Middle frontal gyrus (tissue), 1 donor: ENCODE data around the gene COL27A1.

Source experiments
- DNase-seq: peaks from one replicate; pipeline ENCODE4 v3.0.0-alpha.2; 2015; ENCODE audit warnings: low spot score; ENCODE audit errors: extremely low spot score

Gene COL27A1

DNA sequence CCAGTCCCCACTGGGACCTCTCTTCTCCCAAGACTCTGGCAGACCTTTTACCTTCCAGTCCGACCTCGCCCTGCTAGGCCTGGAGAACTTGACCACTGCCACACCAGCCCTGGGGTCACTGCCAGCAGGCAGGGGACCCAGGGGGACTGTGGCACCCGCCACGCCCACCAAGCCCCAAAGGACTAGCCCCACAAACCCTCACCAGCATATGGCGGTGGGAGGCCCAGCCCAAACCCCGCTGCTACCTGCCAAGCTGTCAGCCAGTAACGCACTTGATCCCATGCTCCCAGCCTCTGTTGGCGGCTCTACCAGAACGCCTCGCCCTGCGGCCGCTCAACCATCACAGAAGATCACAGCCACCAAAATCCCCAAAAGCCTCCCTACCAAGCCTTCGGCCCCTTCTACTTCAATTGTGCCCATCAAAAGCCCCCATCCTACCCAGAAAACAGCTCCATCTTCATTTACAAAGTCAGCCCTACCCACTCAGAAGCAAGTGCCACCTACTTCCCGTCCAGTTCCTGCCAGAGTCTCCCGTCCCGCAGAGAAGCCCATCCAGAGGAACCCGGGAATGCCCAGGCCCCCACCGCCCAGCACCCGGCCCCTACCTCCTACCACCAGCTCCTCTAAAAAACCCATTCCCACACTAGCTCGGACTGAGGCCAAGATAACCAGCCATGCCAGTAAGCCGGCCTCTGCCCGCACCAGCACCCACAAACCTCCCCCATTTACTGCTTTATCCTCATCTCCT is 13.1 kb downstream of the COL27A1 start:
- DNase-seq = no peak

DNA sequence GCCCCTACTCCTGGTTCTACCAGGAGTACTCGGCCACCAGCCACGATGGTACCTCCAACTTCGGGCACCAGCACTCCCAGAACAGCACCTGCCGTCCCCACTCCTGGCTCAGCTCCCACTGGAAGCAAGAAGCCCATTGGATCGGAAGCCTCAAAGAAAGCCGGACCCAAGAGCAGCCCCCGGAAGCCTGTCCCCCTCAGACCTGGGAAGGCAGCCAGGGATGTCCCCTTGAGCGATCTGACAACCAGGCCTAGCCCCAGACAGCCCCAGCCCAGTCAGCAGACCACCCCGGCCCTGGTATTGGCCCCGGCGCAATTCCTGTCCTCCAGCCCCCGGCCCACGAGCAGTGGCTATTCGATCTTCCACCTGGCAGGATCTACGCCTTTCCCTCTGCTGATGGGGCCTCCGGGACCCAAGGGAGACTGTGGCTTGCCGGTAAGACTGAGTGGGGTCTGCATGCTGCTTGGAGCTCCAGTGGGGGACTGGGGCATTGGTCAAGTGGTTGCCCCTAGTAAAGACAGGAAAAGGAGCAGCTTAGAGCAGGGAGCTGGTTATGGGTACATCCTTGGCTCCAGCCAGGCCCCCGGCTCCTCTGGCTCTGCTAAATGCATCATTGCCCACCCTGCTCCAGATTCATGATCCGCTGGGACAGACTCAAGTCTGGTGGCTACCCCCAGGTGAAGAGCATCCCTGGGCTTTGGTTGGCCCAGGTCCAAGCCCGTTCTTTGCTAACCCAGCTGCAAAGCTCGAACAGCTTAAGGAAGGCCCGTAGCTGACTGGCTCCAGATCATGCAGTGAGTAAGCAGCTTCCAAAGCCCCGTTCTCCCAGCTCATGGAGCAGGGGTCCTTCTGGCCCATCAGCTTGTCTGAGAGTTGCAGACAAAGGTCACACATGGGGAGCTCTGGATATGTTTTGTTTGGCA is 14.0 kb downstream of the COL27A1 start:
- DNase-seq = no peak

DNA sequence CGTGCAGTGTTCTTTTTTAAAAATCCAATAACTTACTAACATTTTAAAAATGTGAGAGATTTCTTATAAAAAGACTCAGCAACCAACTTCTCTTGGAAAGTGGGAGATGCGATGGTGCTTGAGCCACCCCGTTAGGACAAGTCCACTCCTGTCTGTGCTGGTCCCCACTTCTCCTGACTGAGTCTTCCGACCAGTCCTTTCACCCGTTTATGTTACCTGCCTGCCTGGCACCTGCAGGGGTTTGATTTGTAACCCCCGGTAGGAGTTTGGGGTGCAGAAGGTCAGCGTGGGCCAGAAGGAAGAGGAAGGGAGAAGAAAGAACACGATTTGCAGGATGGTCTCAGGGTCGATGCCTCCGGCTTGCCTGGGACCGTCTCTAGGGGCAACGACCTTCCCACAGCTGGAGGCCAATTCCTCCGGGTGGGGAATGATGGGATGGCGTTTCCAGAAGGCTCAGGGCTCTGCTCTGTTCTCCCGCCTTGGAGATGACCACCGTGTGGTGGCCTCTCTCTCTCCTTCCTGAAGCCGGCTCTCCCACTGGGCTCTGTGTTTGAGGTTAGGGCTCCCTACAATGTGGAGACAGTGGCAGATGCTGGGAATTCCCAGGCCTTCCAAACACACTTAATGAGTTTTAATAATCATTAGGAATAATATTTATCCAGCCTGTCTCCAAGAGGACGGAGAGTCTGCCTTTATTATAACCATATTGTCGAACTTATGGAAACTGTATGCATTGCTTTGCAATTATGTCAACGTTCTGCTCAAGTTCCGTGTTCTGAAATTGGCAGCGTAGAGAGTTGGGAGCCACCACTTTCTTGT is 14.8 kb downstream of the COL27A1 start:
- no peak for DNase-seq

DNA sequence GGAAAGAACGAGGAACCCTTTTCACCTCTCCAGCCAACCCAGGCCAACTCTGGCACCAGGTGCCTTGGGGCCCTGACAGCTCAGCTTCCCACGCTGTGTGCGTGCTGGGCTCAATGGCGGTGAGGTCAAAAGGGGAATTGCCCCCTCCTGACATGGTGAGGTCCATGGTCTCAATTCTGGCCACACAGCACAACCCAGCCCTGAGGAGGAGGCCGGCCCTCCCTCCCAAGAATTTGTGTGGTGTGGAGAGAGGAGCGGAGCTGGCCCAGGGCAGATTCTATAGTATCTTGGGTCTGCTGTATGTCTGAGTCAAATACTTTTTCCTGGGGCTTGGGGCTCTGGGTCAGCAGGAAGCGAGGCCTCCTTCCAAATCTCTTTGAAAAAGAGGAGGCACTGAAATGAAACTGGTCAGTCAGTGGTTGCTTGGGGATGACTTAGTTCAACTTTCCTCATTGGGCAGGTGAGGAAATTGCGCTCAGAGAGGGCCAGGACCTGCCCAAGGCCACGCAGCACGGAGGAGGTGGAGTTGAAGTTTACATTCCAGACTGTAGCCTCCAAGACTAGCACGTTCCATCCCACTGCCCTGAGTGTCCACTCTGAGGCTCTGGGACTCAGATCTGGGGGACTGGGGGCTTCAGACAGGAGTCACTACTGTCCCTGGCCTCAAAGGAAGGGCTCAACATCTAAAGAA is 15.6 kb downstream of the COL27A1 start:
- DNase-seq = no peak

DNA sequence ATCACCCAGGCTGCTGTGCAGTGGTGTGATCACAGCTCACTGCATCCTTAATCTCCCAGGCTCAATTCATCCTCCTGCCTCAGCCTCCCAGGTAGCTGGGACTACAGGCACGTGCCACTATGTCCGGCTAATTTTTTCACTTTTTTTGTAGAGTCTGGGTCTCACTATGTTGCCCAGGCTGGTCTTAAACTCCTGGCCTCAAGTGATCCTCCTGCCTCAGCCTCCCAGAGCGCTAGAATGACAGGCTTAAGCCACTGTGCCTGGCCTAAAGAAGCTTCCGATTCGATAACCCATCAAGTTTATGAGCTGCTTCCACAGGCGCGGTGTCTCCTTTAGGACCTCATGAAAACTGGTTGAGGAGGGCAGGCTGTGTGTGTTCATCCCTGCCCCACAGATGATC is 16.2 kb downstream of the COL27A1 start:
- DNase-seq = no peak

DNA sequence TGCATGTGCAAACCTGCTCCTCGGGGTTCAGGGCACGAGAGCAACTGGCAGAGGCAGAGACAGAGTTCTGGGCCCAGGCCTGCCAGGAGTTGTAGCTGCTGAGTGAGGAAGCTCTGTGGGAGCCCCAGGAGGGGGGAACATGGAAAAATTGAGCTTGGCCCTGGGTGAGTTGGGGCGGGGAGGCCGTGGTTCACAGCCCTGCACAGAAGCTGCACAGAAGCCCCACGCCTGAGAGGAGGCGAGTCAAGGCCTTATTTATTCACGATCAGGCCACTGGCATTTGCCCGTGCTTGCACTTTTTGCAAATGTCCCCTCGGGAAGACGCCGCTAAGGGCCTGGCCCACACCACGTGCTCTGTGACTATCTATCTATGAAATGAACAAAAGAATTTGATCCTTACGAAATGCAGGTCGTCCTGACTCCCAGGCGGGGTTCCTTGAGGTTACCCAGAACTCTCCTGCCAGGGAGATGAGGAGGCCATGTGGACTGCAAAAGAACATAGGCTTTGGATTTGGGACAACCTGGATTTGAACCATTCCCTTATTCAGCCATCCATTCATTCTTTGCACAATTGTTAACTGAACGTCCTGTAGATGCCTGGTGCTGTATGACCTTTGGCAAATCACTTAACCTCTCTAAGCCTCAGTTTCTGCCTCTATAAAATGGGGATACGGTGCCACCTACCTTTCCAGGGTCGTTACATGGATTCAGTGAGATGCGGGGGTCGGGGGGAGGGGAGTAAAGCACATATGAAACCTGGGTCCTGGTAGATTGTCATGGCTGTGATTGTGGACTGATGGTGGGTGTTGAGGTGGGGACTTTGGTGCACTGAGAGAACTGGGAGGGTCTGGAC is 17.9 kb downstream of the COL27A1 start:
- no peak for DNase-seq

DNA sequence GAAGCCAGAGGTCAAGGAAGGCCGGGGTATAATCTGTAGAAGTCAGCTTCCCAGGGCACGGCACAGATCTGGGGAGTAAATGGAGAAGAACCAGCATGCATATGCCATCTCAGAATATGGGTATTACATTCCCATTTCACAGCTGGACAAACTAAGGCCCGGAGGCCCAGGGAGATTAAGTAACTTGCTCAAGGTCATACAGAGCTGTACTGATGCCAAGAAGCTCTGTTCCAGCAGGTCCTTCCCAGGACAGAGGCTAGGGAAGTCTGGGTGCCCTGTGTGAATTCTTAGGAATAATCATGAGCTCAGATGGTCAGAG is 19.2 kb downstream of the COL27A1 start:
- DNase-seq = no peak

DNA sequence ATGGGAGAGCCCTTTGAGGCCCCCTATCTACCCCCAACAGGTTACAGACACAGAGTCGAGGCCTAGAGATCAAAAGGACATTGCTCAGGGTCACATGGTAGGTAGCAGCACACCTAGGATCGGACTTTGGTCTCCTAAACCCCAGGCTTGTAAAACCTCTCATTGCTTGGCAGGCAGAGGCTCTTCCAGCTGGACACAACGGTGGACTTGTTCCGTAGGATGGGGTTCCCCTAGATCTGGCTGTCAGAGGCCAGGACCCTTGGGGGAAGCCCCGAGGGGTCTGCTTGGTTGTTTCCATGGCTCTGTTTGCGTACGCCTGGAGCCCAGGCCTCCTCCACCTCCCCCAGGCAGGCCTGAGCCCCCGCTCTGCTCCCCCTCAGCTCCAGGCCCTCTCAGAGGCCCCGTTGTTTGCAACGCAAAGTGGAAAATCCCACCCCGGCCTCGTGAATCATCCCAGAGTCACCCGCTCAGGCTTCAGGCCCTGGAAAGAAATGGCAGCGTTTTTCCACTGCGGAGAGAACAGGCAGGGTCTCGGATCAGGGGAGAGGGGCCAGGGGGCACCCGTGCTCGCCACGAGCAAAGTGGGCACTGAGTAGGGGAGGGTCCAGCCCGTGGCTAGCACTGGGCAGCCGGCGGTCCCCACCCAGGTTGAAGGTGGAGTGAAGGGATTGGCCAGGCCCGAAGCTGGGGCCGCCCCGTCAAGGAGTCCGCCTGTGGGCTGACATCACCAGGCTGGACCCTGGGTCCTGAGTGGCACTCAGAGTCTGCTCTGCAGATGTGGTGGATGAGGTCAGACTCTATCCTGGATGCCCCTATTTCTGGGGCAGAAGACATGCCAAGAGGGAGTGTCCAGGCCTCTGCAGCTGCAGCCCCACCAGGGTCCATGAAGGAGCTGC is 19.8 kb downstream of the COL27A1 start:
- no peak for DNase-seq

DNA sequence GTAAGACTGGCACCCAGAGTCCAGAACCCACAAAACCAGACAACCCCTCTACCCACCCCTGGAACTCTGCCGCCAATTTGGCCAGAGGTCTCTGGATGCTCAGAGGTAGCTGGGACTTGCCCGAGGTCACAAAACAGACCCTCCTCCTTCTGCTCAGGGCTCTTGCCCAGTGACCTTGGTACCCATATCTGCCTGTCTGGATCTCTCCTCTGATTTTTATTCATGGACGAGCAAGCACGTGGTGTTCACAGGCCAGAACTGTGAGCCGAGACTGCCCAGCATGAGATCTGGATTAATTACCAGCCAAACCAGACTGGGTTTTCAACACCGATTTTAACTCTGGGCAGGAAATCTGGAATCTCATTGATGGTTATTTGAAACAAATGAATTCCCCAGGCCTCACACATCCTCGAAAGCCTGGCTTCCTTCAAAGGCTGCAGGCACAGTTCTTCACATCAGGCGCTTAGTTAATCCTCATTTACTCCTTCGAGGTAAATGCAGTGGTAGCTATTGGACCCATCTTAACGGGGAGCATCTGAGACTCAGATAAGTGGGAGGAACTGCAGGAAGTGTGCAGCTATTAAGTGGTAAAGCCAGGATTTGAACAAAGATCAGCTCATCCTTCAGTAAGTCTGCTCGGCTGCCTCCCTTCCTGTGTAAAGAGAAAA is 21.4 kb downstream of the COL27A1 start:
- no peak for DNase-seq

DNA sequence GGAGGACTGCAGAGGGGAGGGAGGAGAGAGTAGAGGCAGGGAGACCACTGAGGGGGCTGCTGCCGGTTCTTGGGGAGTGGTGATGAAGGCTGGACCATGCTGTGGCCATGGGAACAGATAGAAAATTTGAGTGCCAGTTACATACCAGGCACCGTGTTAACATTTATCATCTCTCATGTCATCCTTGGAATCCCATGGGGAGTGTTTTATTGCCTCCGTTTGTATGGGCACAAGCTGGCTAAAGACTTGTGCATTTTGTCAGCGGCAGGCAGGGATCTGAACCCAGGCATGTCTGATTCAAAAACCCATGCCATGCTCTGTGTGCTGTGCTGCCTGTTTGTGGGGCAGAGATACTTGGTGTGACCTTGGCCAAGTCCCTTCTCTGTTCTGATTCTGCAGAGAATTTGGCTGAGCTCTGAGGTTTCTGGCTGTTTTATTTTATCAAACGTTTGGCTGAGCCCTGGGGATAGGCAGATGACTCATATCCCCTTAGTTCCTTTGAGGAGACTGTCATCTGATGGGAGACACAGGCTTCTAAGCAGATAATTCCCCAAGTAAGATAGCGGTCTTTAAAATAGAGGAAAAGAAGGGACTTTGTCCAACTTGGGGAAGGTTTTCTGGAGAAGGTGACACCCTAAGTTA is 22.2 kb downstream of the COL27A1 start:
- no peak for DNase-seq

DNA sequence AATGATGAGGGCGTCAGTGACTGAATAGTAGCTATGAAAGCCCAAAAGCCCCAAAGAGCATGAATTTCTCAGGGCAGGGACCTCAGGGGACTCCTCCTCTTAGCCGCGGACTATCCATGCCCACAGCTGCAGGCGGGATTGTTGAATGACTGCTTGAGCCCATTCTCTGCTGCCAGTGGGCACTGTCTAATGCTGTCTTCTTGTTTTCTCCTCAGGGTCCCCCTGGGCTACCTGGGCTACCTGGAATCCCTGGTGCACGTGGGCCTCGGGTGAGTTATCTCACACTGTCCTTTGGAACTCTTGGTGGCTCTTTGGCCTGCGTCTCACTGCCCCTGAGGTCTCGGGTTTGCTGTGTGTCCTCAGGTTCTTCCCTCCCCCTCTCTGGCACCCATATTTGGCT is 22.7 kb downstream of the COL27A1 start:
- no peak for DNase-seq

DNA sequence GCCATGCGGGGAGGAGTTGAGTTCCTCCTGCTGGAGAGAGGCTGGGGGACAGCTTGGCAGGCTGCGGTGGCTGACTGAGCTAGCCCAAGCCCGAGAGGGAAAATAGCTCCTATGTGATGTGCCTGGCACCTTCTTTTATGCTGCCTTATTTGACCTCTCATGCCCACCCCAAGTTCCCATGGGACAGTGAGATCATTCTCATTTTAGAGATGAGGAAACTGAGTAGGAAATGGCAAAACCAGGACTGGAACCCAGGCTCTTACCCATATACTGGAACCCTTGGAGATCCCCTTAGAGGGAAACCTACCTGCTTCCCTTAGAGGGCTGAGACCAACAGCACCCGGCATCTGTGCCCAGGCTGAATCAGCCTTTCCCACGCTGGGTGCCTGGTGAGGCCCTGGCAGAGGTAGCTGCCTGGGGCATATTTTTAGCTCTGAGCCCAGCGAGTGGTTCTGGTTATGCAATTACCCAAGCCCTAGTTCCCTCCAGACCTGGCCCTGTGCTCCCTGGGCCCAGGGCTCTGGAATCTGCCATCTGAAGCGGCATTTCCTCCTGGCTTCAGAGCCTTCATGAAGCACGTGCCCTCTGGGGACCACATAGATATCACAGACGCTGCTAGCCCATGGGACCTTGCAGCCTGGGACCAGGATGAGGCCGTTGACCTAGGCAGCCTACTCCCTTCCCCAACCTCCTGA is 23.6 kb downstream of the COL27A1 start:
- no peak for DNase-seq

DNA sequence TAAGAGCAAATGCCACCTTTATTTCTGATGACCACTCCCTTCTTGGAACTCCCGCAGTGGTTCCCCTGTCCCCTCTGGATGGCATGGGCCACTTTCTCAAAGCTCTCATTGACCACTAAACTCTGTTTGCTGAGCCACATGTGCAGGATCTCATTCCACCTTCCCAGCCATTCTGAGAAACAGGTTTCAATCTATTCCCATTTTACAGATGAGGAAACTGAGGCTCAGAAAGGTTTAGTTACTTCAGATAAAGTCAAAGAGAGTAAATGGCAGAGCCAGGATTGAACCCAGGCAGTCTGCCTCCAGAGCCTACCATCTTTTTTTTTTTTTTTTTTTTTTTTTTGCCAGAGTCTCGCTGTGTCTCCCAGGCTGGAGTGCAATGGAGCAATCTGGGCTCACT is 24.2 kb downstream of the COL27A1 start:
- no peak for DNase-seq

DNA sequence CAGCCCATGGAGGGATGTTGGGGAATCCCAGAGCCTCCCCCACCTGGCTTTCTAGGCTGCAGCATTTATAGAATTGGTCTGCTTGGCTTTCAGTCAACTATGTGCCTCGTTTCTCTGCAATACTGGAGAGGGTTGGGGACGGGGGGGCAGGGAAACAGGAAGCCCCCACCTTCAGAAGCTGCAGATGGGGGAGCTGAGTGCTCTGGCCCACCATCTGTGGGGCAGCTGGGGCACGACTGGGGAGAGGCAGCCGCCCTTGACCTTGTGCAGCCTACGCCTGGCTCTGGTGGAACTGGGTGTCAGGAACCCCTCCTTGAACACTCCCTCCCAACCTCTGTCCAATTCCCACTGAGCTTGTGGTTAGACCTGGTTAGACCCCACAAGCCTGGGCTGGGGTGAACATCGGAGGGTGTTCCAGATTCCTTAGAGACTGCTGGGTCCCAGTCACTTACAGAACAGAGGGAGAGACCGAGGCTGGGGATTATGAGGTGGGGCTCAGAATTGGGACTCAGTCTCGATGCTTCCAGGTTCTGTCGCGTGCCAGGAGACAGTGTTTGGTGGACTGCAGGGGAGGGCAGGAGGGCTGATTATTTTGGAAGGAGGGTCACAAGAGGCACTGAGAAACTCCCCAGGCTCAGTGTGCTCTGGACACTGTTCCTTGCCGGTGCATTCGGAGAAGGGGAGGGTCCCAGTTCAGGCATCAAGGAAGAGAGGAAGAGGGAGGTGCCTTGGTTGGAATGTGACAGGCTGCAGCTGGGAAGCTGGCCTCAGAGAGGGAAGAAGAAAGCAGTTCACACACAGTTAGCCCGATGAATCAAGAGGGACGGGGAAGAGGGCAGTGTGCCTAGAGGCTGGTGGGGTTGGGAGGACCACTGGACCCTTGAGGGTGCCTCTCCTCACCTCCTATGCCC is 25.6 kb downstream of the COL27A1 start:
- DNase-seq = no peak

DNA sequence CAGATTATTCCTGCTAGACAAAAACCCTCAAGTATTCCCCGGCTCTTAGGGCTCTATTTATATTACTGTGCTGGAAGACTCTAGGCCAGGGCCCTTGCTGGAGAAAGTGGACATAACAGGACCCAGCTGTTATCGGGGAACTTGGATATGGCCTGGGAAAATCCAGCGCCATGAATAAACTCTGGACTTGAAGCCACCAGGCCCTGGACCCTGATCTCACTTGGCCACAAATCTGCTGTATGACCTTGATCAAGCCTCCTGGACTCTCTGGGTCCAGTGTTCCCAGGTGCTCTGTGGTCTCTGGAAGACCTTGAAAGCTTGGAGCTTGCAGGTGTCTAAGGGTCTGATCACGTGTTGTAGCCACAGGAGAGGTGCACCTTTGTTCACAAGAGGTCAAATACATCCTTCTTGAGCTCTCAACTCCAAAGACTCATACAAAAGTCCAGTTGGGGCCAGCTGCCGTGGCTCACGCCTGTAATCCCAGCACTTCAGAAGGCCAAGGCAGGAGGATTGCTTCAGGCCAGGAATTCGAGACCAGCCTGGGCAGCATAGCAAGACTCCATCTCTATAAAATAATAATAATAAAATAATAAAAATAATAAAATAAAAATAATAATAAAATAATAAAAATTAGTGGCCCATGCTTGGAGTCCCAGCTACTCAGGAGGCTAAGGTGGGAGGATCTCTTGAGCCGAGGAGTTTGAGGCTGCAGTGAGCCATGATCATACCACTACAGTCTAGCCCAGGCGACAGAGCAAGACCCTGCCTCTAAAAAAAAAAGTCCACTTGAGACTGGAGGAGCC is 26.5 kb downstream of the COL27A1 start:
- no peak for DNase-seq

DNA sequence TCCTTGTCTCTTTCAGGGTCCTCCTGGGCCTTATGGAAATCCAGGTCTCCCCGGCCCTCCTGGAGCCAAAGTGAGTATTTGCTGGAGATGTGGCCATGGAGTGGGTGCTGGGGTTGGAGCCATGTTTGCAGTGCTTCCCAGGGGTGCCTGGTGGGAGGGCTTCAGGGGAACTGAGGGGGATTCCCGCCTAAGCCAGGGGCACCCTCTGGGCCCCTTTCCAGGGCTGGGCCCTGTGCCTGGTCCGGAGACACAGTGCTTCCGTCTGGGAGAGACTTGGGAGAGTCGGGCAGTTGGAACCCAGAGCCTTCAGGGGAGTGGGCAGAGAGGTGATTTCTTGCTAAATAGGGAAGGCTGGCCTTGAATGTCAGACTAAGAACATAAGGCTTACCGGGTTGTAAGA is 27.7 kb downstream of the COL27A1 start:
- DNase-seq = no peak
